Hepatocyte (in vitro differentiated cells): ENCODE measurements around the gene TEAD3. TPM values are rescaled to one million over a fixed set of nuclear protein-coding genes. Genes with fewer than 3 reads are reported as not detected.

Experiments used
- DNase-seq: peaks from one replicate; pipeline ENCODE4 v3.0.0-alpha.2; 2016; ENCODE audit warnings: low spot score
- H2AFZ ChIP-seq: fragments of 200-600 bp; sonication (generic); 2 replicates; pipeline ENCODE4 v1.6.0; 2016; ENCODE audit warnings: antibody characterized with exemption, mild to moderate bottlenecking
- H3K27ac ChIP-seq: fragments of 200-600 bp; sonication (generic); 2 replicates; pipeline ENCODE4 v1.5.1; 2016; ENCODE audit warnings: mild to moderate bottlenecking
- H3K27me3 ChIP-seq: fragments of 200-600 bp; sonication (generic); 2 replicates; pipeline ENCODE4 v1.6.1; 2016
- H3K36me3 ChIP-seq: fragments of 200-600 bp; sonication (generic); replicated peaks from 2 replicates; pipeline ENCODE4 v1.5.1; 2016; ENCODE audit warnings: low read depth; ENCODE audit not compliant: insufficient read depth
- H3K4me1 ChIP-seq: fragments of 200-600 bp; sonication (generic); 2 replicates; pipeline ENCODE4 v1.5.1; 2016; ENCODE audit warnings: mild to moderate bottlenecking, moderate library complexity; ENCODE audit not compliant: insufficient read depth
- H3K4me2 ChIP-seq: fragments of 200-600 bp; sonication (generic); 2 replicates; pipeline ENCODE4 v1.6.0; 2016
- H3K4me3 ChIP-seq: fragments of 200-600 bp; sonication (generic); 2 replicates; pipeline ENCODE4 v1.5.1; 2016; ENCODE audit warnings: mild to moderate bottlenecking
- H3K79me2 ChIP-seq: fragments of 200-600 bp; sonication (generic); 2 replicates; pipeline ENCODE4 v1.6.0; 2017; ENCODE audit warnings: mild to moderate bottlenecking
- H3K9me2 ChIP-seq: fragments of 200-600 bp; sonication (generic); replicated peaks from 2 replicates; pipeline ENCODE4 v1.6.0; 2017; ENCODE audit warnings: mild to moderate bottlenecking; ENCODE audit not compliant: insufficient read depth
- H3K9me3 ChIP-seq: fragments of 200-600 bp; sonication (generic); 2 replicates; pipeline ENCODE4 v1.5.1; 2016; ENCODE audit warnings: low read depth, mild to moderate bottlenecking
- H4K20me1 ChIP-seq: fragments of 200-600 bp; sonication (generic); 2 replicates; pipeline ENCODE4 v1.6.0; 2016; ENCODE audit warnings: mild to moderate bottlenecking; ENCODE audit not compliant: insufficient read depth, poor library complexity, severe bottlenecking
- EZH2 ChIP-seq: fragments of 200-600 bp; sonication (generic); IDR thresholded peaks from 2 replicates; pipeline ENCODE4 v1.6.1; 2016; ENCODE audit warnings: antibody characterized with exemption, mild to moderate bottlenecking, borderline replicate concordance
- EZH2phosphoT487 ChIP-seq: fragments of 200-600 bp; sonication (generic); IDR thresholded peaks from one replicate; pipeline ENCODE4 v1.6.1; 2018; ENCODE audit warnings: antibody characterized with exemption, mild to moderate bottlenecking, low read depth, moderate library complexity; ENCODE audit not compliant: unreplicated experiment, severe bottlenecking
- WGBS: methylation state at CpG from one replicate; pipeline ENCODE4 v1.1.6; 2016; ENCODE audit warnings: low lambda C conversion rate; ENCODE audit errors: missing lambda C conversion rate; 5-methylcytosine and 5-hydroxymethylcytosine counted together
- polyA plus RNA-seq: library from polyadenylated mRNA; unstranded; fragments of >200 nt; fragmentation: Nextera tagmentation; extraction: Ambion mirVana; gene quantifications from 2 replicates; pipeline ENCODE4 v1.2.1, GENCODE V29; 2016
- total RNA-seq: library from RNA; depleted of rRNA; stranded (reverse); fragments of >200 nt; gene quantifications from 2 replicates; pipeline ENCODE4 v1.2.3, GENCODE V29; 2014
- TF ChIP-seq, protein P1 (sequence below): fragments of 200-600 bp; sonication (generic); IDR thresholded peaks from 2 replicates; pipeline ENCODE4 v1.5.1; 2016; ENCODE audit warnings: antibody characterized with exemption, mild to moderate bottlenecking; ENCODE audit not compliant: poor library complexity

Gene TEAD3
- total and polyA plus RNA-seq, 2 experiments from 2014 or later = 26.3 to 33.0 TPM

DNA sequence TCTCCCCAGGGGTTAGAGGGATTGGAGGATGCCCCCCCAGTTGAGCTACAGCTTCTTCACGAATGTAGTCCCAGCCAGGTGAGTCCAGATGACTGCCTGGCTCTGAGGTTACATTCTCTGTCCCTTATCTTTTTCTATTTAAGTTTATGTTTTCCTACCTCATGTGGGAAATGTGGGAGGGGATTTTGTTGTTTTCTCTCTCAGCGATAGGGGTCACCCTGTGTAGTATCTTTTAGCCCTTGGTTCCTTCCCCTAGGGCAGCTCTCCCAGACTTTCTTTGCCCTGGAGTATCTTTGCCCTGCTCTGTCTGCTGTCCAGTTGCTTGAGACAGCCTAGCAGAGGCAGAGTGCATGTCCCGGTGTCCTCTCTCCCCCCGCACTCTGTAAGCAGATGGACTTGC is 39.0 kb downstream of the TEAD3 start:
- WGBS = 67% methylated on average over 4 of the region's 4 CpGs
- H3K36me3 ChIP-seq = no peaks in the 10 kb centered on the region

DNA sequence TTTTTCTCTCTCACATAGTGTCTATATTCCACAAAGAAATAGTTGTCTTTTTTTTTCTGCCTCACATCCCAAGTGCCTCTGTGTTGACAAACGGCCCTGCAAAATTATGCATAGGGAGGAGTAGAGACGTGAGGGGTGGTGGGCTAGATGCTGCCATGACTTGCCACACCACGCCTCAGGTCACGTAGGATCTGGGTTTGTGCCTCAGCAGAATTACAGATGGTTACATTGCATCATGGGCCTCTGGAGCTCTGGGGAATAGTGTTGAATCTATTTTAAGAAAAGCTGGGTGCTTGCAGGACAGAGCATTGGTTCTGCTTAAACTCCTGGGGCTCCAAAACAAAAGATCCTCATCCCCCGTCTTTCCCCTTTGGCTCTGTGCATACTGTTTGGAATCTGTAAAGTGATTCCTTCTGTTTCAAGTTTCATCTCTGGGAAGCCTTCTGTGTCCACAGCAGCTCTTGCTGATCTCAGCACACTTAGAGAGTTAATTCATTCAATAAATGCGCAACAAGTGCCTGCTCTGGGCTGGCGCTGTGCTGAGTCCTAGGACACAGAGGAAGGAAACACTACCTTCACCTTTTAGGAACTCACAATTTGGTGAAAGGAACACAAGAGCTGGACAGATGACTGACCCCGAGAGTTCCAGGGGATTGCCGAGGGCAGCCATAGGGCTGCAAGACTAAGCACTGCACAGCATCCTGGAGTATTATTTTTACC is 42.3 kb downstream of the TEAD3 start:
- no peak for DNase-seq
- 76% methylated on average over 9 of the region's 9 CpGs for WGBS
- peak overlapping the region; percentile 7 for H3K27ac ChIP-seq
- H3K9me2 ChIP-seq = no peaks in the 10 kb centered on the region
- no peaks in the 10 kb centered on the region for H3K36me3 ChIP-seq
- H3K9me3 ChIP-seq = no peaks in the 10 kb centered on the region
- no peak overlapping the region for H2AFZ ChIP-seq
- no peaks in the 10 kb centered on the region for H3K27me3 ChIP-seq
- peak overlapping the region; percentile 94 for H3K4me2 ChIP-seq
- TF ChIP-seq EZH2 (no peak), EZH2phosphoT487 (no peak)
- TF ChIP-seq, protein P1, sequence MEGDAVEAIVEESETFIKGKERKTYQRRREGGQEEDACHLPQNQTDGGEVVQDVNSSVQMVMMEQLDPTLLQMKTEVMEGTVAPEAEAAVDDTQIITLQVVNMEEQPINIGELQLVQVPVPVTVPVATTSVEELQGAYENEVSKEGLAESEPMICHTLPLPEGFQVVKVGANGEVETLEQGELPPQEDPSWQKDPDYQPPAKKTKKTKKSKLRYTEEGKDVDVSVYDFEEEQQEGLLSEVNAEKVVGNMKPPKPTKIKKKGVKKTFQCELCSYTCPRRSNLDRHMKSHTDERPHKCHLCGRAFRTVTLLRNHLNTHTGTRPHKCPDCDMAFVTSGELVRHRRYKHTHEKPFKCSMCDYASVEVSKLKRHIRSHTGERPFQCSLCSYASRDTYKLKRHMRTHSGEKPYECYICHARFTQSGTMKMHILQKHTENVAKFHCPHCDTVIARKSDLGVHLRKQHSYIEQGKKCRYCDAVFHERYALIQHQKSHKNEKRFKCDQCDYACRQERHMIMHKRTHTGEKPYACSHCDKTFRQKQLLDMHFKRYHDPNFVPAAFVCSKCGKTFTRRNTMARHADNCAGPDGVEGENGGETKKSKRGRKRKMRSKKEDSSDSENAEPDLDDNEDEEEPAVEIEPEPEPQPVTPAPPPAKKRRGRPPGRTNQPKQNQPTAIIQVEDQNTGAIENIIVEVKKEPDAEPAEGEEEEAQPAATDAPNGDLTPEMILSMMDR = no peak
- H3K79me2 ChIP-seq = peaks cover 15% of the 10 kb centered on the region
- no peaks in the 10 kb centered on the region for H4K20me1 ChIP-seq
- H3K4me3 ChIP-seq = no peak overlapping the region
- H3K4me1 ChIP-seq = peaks cover 16% of the 10 kb centered on the region

More for the DNA sequence above, 39.0 kb downstream of the TEAD3 start:
- Histone ChIP-seq H4K20me1 (no peaks in the 10 kb centered on the region), H3K9me2 (no peaks in the 10 kb centered on the region), H3K27me3 (no peaks in the 10 kb centered on the region), H3K4me3 (no peak overlapping the region), H3K4me2 (no peak overlapping the region), H3K27ac (no peak overlapping the region), H3K4me1 (peaks cover 13% of the 10 kb centered on the region), H3K9me3 (no peaks in the 10 kb centered on the region), H3K79me2 (peaks cover 15% of the 10 kb centered on the region), H2AFZ (no peak overlapping the region)
- no peak for DNase-seq
- no peak for TF ChIP-seq EZH2phosphoT487
- TF ChIP-seq EZH2 = no peak
- TF ChIP-seq, protein P1 = no peak

DNA sequence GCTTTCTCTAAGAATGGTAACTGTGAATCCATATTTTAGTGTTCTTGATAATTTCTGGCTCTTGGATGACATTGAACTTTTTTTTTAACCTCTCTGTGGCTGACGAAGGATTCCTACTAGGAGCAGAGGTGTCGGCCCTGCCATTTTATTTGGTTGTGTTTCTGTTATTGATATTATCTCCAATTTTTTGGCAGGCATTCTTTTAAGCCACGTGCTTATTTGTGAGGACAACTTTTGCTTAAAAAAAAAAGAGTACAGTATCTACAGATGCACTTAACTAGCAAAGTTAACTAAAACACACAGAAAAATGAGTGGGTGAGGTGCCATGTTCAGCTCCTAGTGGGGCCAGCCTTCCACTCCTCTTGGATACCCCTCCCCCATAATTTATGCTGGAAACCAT is 43.6 kb downstream of the TEAD3 start:
- Histone ChIP-seq H3K36me3 (no peaks in the 10 kb centered on the region), H3K27me3 (no peaks in the 10 kb centered on the region), H2AFZ (peak overlapping the region; percentile 73), H4K20me1 (no peaks in the 10 kb centered on the region), H3K4me3 (no peak overlapping the region), H3K4me1 (peaks cover 16% of the 10 kb centered on the region), H3K27ac (peak overlapping the region; percentile 79), H3K9me3 (no peaks in the 10 kb centered on the region), H3K4me2 (peak overlapping the region; percentile 94), H3K9me2 (no peaks in the 10 kb centered on the region), H3K79me2 (peaks cover 15% of the 10 kb centered on the region)
- TF ChIP-seq EZH2 (no peak), EZH2phosphoT487 (no peak)
- TF ChIP-seq, protein P1 = no peak
- DNase-seq = no peak
- 49% methylated on average over 3 of the region's 3 CpGs for WGBS
